ENCODE data around the gene LYZ. TPM values are rescaled to one million over a fixed set of nuclear protein-coding genes. Genes with fewer than 3 reads are reported as not detected.

The LYZ gene
- polyA plus RNA-seq, 2 donors: 6.3 to 28.7 TPM

DNA sequence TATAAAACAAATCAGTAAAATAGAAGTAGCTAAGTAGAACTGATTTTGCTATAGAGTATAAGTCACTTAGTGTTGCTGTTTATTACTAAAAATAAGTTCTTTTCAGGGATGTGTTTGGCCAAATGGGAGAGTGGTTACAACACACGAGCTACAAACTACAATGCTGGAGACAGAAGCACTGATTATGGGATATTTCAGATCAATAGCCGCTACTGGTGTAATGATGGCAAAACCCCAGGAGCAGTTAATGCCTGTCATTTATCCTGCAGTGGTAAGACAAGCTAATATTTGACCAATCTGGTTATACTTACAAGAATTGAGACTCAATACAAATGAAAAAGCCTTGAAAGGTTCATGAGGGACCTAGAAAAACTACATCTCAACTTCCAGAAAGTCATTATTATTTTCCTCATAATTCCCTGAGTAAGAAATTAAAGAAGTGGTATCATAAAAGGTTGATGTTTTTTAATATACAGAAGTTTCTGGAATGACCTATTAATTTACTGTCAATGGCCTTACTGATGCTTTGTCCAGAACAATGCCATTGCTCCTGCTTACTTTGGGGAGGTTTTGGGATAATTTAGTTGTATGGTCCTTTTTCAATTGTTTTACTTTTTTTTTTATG is 1.9 kb downstream of the LYZ start:
- Histone ChIP-seq H3K4me3 (ENCODE audit: low read depth in 1 of 2, low read length in 2 of 2) (no peak overlapping the region), H3K9me3 (ENCODE audit: control insufficient read depth in 2 of 2, insufficient read depth in 1 of 2, low read depth in 1 of 2, low read length in 1 of 2) (no peaks in the 10 kb centered on the region), H3K36me3 (ENCODE audit: control insufficient read depth in 2 of 2, insufficient read depth in 2 of 2, low read length in 1 of 2) (no peaks in the 10 kb centered on the region), H3K4me1 (ENCODE audit: control insufficient read depth in 2 of 2, insufficient read depth in 2 of 2, low read length in 1 of 2) (no peaks in the 10 kb centered on the region), H3K27ac (ENCODE audit: low read depth in 2 of 2, low read length in 1 of 2) (no peak overlapping the region), H3K27me3 (ENCODE audit: control insufficient read depth in 1 of 2, insufficient read depth in 2 of 2, low read length in 2 of 2) (no peaks in the 10 kb centered on the region)
- 62 to 79% methylated on average over 2 of the region's 2 CpGs for WGBS, 2 donors

DNA sequence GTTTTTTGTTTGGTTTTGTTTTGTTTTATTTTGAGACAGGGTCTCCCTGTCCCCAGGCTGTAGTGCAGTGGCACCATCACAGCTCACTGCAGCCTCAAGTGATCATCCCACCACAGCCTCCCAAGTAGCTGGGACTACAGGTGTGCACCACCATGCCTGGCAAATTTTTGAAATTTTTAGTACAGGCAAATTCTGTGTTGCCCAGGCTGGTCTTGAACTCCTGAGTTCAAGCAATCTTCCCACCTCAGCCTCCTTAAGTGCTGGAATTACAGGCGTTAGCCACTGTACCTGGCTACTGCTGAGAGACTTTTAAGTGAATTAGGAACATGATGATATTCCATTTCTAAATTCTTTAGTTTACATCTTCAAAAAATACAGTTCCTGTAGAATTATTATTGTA is 2.6 kb downstream of the LYZ start:
- Histone ChIP-seq H3K9me3 (ENCODE audit: control insufficient read depth in 2 of 2, insufficient read depth in 1 of 2, low read depth in 1 of 2, low read length in 1 of 2) (no peaks in the 10 kb centered on the region), H3K27me3 (ENCODE audit: control insufficient read depth in 1 of 2, insufficient read depth in 2 of 2, low read length in 2 of 2) (no peaks in the 10 kb centered on the region), H3K27ac (ENCODE audit: low read depth in 2 of 2, low read length in 1 of 2) (no peak overlapping the region), H3K4me3 (ENCODE audit: low read depth in 1 of 2, low read length in 2 of 2) (no peak overlapping the region), H3K4me1 (ENCODE audit: control insufficient read depth in 2 of 2, insufficient read depth in 2 of 2, low read length in 1 of 2) (no peaks in the 10 kb centered on the region), H3K36me3 (ENCODE audit: control insufficient read depth in 2 of 2, insufficient read depth in 2 of 2, low read length in 1 of 2) (no peaks in the 10 kb centered on the region)
- WGBS, 2 donors: 90 to 92% methylated on average over 1 of the region's 1 CpG

GRCh38 chr12:69351462-69352236 is 3.5 kb downstream of the LYZ start:
- H3K4me1 ChIP-seq (ENCODE audit: control insufficient read depth in 2 of 2, insufficient read depth in 2 of 2, low read length in 1 of 2): no peaks in the 10 kb centered on the region
- WGBS, 2 donors: 79 to 87% methylated on average over 2 of the region's 2 CpGs
- H3K9me3 ChIP-seq (ENCODE audit: control insufficient read depth in 2 of 2, insufficient read depth in 1 of 2, low read depth in 1 of 2, low read length in 1 of 2): no peaks in the 10 kb centered on the region
- no peak overlapping the region for H3K4me3 ChIP-seq (ENCODE audit: low read depth in 1 of 2, low read length in 2 of 2)
- no peaks in the 10 kb centered on the region for H3K36me3 ChIP-seq (ENCODE audit: control insufficient read depth in 2 of 2, insufficient read depth in 2 of 2, low read length in 1 of 2)
- no peaks in the 10 kb centered on the region for H3K27me3 ChIP-seq (ENCODE audit: control insufficient read depth in 1 of 2, insufficient read depth in 2 of 2, low read length in 2 of 2)
- H3K27ac ChIP-seq (ENCODE audit: low read depth in 2 of 2, low read length in 1 of 2): no peak overlapping the region

- 90 to 94% methylated on average over 5 of the region's 5 CpGs for WGBS, 2 donors
- no peaks in the 10 kb centered on the region for H3K9me3 ChIP-seq (ENCODE audit: control insufficient read depth in 2 of 2, insufficient read depth in 1 of 2, low read depth in 1 of 2, low read length in 1 of 2)
- H3K4me3 ChIP-seq (ENCODE audit: low read depth in 1 of 2, low read length in 2 of 2): no peak overlapping the region
- no peak overlapping the region for H3K27ac ChIP-seq (ENCODE audit: low read depth in 2 of 2, low read length in 1 of 2)
- H3K36me3 ChIP-seq (ENCODE audit: control insufficient read depth in 2 of 2, insufficient read depth in 2 of 2, low read length in 1 of 2): no peaks in the 10 kb centered on the region
- no peaks in the 10 kb centered on the region for H3K4me1 ChIP-seq (ENCODE audit: control insufficient read depth in 2 of 2, insufficient read depth in 2 of 2, low read length in 1 of 2)
- H3K27me3 ChIP-seq (ENCODE audit: control insufficient read depth in 1 of 2, insufficient read depth in 2 of 2, low read length in 2 of 2): no peaks in the 10 kb centered on the region
Observed at GRCh38 chr12:69352904-69353303, 4.7 kb downstream of the LYZ start.

DNA sequence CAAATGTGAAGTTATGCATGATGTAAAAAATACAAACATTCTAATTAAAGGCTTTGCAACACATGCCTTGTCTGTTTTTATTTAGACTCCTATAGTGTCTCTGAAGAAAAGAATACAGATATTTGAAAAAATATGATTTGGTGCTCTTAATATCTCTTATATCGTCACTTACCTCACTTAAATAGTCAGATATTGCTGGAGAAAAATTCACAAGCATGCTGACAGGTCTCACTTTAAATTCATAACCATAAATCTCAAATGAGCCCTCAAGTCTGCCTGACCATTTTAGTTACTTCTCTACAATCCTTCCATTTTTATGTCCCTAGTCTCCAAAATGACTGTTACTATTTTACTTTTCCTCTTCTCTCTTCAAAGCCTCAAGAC is 6.0 kb downstream of the LYZ start:
- Histone ChIP-seq H3K27ac (ENCODE audit: low read depth in 2 of 2, low read length in 1 of 2) (no peak overlapping the region), H3K27me3 (ENCODE audit: control insufficient read depth in 1 of 2, insufficient read depth in 2 of 2, low read length in 2 of 2) (no peaks in the 10 kb centered on the region), H3K36me3 (ENCODE audit: control insufficient read depth in 2 of 2, insufficient read depth in 2 of 2, low read length in 1 of 2) (no peaks in the 10 kb centered on the region), H3K4me3 (ENCODE audit: low read depth in 1 of 2, low read length in 2 of 2) (no peak overlapping the region), H3K9me3 (ENCODE audit: control insufficient read depth in 2 of 2, insufficient read depth in 1 of 2, low read depth in 1 of 2, low read length in 1 of 2) (no peaks in the 10 kb centered on the region), H3K4me1 (ENCODE audit: control insufficient read depth in 2 of 2, insufficient read depth in 2 of 2, low read length in 1 of 2) (no peaks in the 10 kb centered on the region)
- whole genome bisulfite sequencing, 2 donors: 84 to 92% methylated on average over 1 of the region's 1 CpG

- Histone ChIP-seq H3K27me3 (ENCODE audit: control insufficient read depth in 1 of 2, insufficient read depth in 2 of 2, low read length in 2 of 2) (no peaks in the 10 kb centered on the region), H3K4me3 (ENCODE audit: low read depth in 1 of 2, low read length in 2 of 2) (no peak overlapping the region), H3K9me3 (ENCODE audit: control insufficient read depth in 2 of 2, insufficient read depth in 1 of 2, low read depth in 1 of 2, low read length in 1 of 2) (no peaks in the 10 kb centered on the region), H3K4me1 (ENCODE audit: control insufficient read depth in 2 of 2, insufficient read depth in 2 of 2, low read length in 1 of 2) (no peaks in the 10 kb centered on the region), H3K27ac (ENCODE audit: low read depth in 2 of 2, low read length in 1 of 2) (no peak overlapping the region), H3K36me3 (ENCODE audit: control insufficient read depth in 2 of 2, insufficient read depth in 2 of 2, low read length in 1 of 2) (no peaks in the 10 kb centered on the region)
- 71 to 82% methylated on average over 1 of the region's 1 CpG for WGBS, 2 donors
Observed at GRCh38 chr12:69354556-69355187, 6.5 kb downstream of the LYZ start.

DNA sequence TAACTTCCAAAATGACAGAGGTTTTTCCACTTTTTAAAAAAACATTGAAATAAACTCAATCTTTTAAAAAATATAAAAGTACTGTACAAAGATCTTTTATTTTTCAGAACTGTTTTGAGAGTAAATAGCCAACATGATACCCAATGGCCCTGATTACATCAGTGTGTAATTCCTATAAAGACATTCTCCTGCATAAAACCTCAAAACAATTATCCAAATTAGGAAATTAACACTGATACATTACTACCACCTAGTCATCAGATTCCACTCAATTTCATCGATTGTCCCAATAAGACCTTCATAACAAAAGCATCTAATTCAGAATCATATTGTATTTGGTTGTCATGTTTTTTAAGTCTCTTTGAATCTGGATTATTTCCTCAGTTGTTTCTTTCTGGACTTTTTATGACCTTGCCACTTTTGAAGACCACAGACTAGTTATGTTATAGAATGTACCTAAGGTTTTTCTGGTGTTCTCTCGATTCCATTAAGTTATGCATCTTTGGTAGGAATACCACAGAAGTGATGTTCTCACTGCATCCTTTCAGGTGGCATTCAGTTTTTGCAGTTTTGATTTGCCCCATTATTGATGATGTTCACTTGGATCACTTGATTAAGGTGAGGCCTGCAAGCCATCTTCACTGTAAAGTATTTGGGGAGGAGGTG is 7.3 kb downstream of the LYZ start:
- Histone ChIP-seq H3K9me3 (ENCODE audit: control insufficient read depth in 2 of 2, insufficient read depth in 1 of 2, low read depth in 1 of 2, low read length in 1 of 2) (no peaks in the 10 kb centered on the region), H3K27me3 (ENCODE audit: control insufficient read depth in 1 of 2, insufficient read depth in 2 of 2, low read length in 2 of 2) (no peaks in the 10 kb centered on the region), H3K27ac (ENCODE audit: low read depth in 2 of 2, low read length in 1 of 2) (no peak overlapping the region), H3K4me3 (ENCODE audit: low read depth in 1 of 2, low read length in 2 of 2) (no peak overlapping the region), H3K36me3 (ENCODE audit: control insufficient read depth in 2 of 2, insufficient read depth in 2 of 2, low read length in 1 of 2) (no peaks in the 10 kb centered on the region), H3K4me1 (ENCODE audit: control insufficient read depth in 2 of 2, insufficient read depth in 2 of 2, low read length in 1 of 2) (no peaks in the 10 kb centered on the region)
- WGBS, 2 donors: 69 to 78% methylated on average over 2 of the region's 2 CpGs

DNA sequence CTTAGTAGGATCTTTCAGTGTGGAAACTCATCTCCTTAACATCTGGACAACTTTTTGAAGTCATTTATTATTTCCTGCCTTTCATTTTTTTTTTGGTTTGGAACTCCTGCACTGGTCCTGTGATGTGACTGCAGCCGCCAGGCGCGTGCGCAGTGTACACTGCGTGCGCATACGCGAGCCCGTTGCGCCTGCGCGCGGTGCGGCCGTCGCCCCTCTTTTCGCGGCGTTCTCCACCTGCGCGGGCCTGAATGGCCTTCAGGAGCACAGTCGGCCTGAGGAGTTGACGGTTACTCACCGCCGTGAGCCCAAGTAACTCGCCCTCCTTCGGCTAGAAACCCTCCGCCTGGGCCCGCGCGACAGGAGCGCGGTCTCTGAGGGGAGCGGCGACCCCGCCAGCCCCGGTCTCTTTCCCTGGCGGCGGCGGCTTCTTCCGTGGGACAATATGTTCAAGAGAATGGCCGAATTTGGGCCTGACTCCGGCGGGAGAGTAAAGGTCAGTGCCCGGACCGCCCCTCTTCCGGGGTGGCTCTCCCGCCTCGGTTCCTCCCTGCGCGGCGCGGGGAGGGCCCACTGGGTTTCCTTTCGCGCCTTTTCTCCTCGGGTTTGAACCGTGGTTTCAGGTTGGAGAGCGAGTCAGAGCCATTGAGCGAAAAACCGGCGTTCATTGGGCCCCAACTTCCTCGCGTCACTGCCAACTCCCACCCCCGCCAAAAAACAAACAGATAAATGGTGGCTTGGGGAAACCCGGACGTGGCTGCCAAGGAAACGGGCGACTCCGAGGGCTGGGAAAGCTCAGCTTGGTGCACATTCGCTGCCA is 11.6 kb downstream of the LYZ start, which contains the start of gene YEATS4:
TSS of gene YEATS4 (plus strand) at position 213 of the 817 bp plus-strand sequence. CDS start at position 443, 230 bp downstream.
- 0% methylated on average over 62 to 70 of the region's 70 CpGs for WGBS, 2 donors
- H3K36me3 ChIP-seq (ENCODE audit: control insufficient read depth in 2 of 2, insufficient read depth in 2 of 2, low read length in 1 of 2): no peaks in the 10 kb centered on the region
- peak within 1 kb of the TSS; percentile 98 to 99 for H3K27ac ChIP-seq (ENCODE audit: low read depth in 2 of 2, low read length in 1 of 2)
- no peaks in the 10 kb centered on the region for H3K4me1 ChIP-seq (ENCODE audit: control insufficient read depth in 2 of 2, insufficient read depth in 2 of 2, low read length in 1 of 2)
- H3K4me3 ChIP-seq (ENCODE audit: low read depth in 1 of 2, low read length in 2 of 2): peak within 1 kb of the TSS; percentile 82 to 94
- H3K27me3 ChIP-seq (ENCODE audit: control insufficient read depth in 1 of 2, insufficient read depth in 2 of 2, low read length in 2 of 2): no peaks in the 10 kb centered on the region
- no peaks in the 10 kb centered on the region for H3K9me3 ChIP-seq (ENCODE audit: control insufficient read depth in 2 of 2, insufficient read depth in 1 of 2, low read depth in 1 of 2, low read length in 1 of 2)

DNA sequence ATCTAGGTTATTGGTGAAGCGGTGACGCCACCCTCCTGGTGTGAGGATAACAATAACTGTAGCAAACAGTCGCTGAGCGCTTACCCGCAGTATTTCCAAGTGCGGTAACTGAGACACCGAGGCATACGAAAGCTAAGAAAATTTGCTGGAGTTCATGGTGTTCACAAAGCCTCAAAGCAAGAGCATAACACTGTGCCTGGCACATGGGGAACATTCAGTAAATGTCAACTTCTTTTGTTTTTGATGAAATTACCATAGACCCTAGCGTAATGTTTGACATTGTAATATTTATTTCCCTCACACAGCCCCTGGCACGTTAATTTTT is 12.1 kb downstream of the LYZ start:
- Histone ChIP-seq H3K36me3 (ENCODE audit: control insufficient read depth in 2 of 2, insufficient read depth in 2 of 2, low read length in 1 of 2) (no peaks in the 10 kb centered on the region), H3K27me3 (ENCODE audit: control insufficient read depth in 1 of 2, insufficient read depth in 2 of 2, low read length in 2 of 2) (no peaks in the 10 kb centered on the region), H3K4me1 (ENCODE audit: control insufficient read depth in 2 of 2, insufficient read depth in 2 of 2, low read length in 1 of 2) (no peaks in the 10 kb centered on the region), H3K4me3 (ENCODE audit: low read depth in 1 of 2, low read length in 2 of 2) (peak overlapping the region; percentile 82 to 94), H3K9me3 (ENCODE audit: control insufficient read depth in 2 of 2, insufficient read depth in 1 of 2, low read depth in 1 of 2, low read length in 1 of 2) (no peaks in the 10 kb centered on the region), H3K27ac (ENCODE audit: low read depth in 2 of 2, low read length in 1 of 2) (peak overlapping the region; percentile 98 to 99)
- 3 to 7% methylated on average over 10 of the region's 10 CpGs for WGBS, 2 donors
